ENCODE measurements around the gene CFAP74.

- TF ChIP-seq POLR2A (IDR thresholded peaks at IDR 0.05) (no peak), CTCF (IDR thresholded peaks at IDR 0.05) (no peak), POLR2AphosphoS5 (IDR thresholded peaks at IDR 0.05) (no peak)
Observed at GRCh38 chr1:1946540-1946939, 57.0 kb downstream of the CFAP74 start.
